Measurements from ENCODE around the gene CANT1.
A peak's percentile ranks its signal among the peaks of the same experiment; 100 is the strongest.

The CANT1 gene

DNA sequence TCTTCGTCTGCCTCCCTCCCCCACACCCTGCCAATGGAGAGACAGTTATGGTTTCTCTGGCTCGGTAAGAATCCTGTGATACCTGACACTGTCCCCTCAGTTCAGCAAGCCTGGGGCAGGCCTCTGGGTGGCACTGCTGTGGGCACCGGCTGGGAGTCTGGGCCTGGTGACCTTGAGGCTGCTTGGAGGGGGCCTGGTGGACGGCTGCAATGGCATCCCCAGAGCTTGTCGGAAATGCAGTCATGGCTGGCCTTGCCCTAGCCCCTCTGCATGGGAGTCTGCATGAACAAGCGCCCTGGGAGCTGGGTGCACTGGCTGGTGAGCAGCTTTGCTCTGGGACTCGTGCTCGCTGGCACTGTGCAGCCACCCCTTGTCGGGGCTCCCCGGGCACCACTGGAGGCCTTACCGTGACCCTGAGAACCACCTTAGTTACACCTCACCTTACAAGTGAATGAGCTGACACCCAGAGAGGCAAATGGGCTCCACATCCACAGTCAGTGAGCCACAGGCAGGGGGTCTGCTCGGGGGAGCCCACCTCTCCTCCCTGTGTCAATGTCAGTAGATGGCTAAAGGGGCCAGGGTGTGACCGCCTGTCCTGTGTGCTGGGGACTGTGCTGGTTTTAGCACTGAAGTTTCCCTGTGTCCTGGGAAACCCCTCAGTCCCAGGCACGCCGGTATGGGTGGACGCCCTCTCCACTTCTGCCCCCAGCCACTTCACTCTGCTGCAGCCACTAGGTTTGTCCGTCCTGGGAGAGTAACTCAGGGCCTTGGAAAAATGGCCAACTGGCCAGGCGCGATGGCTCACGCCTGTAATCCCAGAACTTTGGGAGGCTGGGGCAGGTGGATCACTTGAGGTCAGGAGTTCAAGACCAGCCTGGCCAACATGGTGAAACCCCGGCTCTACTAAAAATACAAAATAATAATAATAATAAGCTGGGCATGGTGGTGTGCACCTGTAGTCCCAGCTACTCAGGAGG is 31.3 kb downstream of the CANT1 start:
- H3K36me3 ChIP-seq, result peaks cover 32% of the 10 kb centered on the region
- DNase-seq, result no peak

GRCh38 chr17:78977681-78977943 is 32.0 kb downstream of the CANT1 start:
- peak overlapping the region; percentile 76 for H3K4me3 ChIP-seq (ENCODE audit: low read depth, low read length)
- TF ChIP-seq CTCF (IDR thresholded peaks at IDR 0.05; ENCODE audit: low read depth, low read length), result no peak
- peaks cover 35% of the 10 kb centered on the region for H3K36me3 ChIP-seq
- H3K9me3 ChIP-seq, result no peaks in the 10 kb centered on the region
- peaks cover 31% of the 10 kb centered on the region for H3K4me1 ChIP-seq
- H3K27me3 ChIP-seq, result no peaks in the 10 kb centered on the region
- no peak for DNase-seq

More for the DNA sequence above, 31.3 kb downstream of the CANT1 start:
- no peaks in the 10 kb centered on the region for H3K9me3 ChIP-seq
- peaks cover 31% of the 10 kb centered on the region for H3K4me1 ChIP-seq
- peak overlapping the region; percentile 76 for H3K4me3 ChIP-seq (ENCODE audit: low read depth, low read length)
- no peaks in the 10 kb centered on the region for H3K27me3 ChIP-seq
- peak; percentile 16; the same call in 1 of the 2 replicates for TF ChIP-seq CTCF (IDR thresholded peaks at IDR 0.05; ENCODE audit: low read depth, low read length)

DNA sequence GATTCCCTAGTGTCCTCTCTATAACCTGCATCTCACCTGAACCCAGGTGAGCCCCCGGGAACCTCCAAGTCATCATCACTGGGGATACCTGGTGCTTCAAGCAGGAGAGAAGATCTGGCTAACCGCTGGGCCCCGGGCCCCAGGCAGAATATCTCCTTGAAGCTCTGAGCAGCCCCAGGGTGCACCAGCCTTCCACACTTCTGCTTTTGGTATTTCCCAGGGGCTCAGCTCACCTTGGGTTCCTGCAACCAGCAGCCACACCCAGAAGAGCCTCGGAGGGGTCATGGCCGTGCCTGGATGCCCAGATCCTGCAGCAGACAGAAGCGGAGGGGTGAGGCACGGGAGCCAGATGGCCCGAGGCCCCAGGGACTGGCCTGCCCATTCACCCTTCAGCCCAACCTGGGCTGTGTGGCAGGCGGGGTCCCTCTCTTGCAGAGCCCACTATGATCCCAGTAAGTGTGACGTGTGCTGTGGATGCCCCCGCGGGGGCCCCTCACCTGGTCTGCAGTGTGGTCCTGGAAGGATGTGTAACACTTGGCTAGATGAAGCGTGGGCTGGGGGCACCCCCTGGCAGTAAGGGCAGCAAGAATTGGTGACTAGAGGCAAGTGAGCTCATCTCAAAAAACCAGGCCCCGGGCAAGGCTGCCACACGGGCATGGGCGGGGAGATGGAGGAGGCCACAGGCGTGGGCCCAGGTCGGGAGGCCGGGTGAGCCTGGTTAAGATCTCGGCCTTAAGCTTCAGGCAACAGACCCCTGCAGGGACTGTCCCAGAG is 32.5 kb downstream of the CANT1 start:
- Histone ChIP-seq H3K4me1 (peaks cover 31% of the 10 kb centered on the region), H3K27me3 (no peaks in the 10 kb centered on the region), H3K36me3 (peaks cover 40% of the 10 kb centered on the region), H3K4me3 (ENCODE audit: low read depth, low read length) (peak overlapping the region; percentile 76), H3K9me3 (no peaks in the 10 kb centered on the region)
- TF ChIP-seq CTCF (IDR thresholded peaks at IDR 0.05; ENCODE audit: low read depth, low read length), result no peak
- DNase-seq, result no peak

GRCh38 chr17:78974635-78975591 is 34.7 kb downstream of the CANT1 start:
- DNase-seq, result peak; percentile 52
- H3K4me1 ChIP-seq, result peaks cover 29% of the 10 kb centered on the region
- TF ChIP-seq CTCF (IDR thresholded peaks at IDR 0.05; ENCODE audit: low read depth, low read length), result no peak
- no peaks in the 10 kb centered on the region for H3K9me3 ChIP-seq
- peaks cover 62% of the 10 kb centered on the region for H3K36me3 ChIP-seq
- H3K27me3 ChIP-seq, result no peaks in the 10 kb centered on the region
- no peak overlapping the region for H3K4me3 ChIP-seq (ENCODE audit: low read depth, low read length)

DNA sequence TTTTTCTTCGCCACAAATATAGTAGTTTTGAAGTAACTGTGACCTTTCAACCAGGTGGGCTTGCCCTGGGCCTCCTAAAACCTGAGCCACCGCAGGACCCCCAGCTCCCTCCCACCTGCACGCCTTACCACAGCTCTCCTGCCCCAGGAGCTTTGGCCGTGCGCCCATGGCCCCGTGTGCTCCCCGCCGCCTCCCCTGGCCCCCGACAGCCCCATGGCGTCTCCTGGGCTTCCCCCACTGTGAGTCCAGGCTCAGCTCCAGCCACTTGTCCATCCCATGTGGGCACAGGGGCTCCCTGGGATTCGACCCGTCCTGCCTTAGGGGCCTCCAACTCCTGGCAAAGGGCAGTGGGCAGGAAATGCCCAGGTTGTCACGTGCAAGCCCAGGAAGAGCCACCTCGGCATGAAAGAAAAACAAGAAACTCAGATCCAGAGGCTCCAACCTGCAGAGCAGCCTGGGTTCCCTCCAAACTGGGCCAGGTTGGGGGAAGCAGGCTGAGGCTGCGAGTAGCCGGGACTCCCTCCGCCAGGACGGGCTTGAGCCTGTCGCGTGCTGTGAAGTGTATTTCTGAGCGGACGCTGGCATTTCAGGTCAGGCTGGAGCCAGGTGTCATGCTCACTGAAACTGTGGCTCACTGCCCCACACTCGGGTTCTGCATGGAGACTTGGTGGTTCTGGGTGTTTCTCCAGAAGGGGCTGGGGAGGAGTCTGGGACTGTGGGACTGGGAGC is 35.6 kb downstream of the CANT1 start:
- no peak overlapping the region for H3K4me3 ChIP-seq (ENCODE audit: low read depth, low read length)
- DNase-seq, result no peak
- peaks cover 29% of the 10 kb centered on the region for H3K4me1 ChIP-seq
- H3K36me3 ChIP-seq, result peaks cover 65% of the 10 kb centered on the region
- TF ChIP-seq CTCF (IDR thresholded peaks at IDR 0.05; ENCODE audit: low read depth, low read length), result no peak
- H3K9me3 ChIP-seq, result no peaks in the 10 kb centered on the region
- H3K27me3 ChIP-seq, result no peaks in the 10 kb centered on the region

All from BE2C (cell line).